Measurements from ENCODE around the gene MAB21L4.

The MAB21L4 gene

DNA sequence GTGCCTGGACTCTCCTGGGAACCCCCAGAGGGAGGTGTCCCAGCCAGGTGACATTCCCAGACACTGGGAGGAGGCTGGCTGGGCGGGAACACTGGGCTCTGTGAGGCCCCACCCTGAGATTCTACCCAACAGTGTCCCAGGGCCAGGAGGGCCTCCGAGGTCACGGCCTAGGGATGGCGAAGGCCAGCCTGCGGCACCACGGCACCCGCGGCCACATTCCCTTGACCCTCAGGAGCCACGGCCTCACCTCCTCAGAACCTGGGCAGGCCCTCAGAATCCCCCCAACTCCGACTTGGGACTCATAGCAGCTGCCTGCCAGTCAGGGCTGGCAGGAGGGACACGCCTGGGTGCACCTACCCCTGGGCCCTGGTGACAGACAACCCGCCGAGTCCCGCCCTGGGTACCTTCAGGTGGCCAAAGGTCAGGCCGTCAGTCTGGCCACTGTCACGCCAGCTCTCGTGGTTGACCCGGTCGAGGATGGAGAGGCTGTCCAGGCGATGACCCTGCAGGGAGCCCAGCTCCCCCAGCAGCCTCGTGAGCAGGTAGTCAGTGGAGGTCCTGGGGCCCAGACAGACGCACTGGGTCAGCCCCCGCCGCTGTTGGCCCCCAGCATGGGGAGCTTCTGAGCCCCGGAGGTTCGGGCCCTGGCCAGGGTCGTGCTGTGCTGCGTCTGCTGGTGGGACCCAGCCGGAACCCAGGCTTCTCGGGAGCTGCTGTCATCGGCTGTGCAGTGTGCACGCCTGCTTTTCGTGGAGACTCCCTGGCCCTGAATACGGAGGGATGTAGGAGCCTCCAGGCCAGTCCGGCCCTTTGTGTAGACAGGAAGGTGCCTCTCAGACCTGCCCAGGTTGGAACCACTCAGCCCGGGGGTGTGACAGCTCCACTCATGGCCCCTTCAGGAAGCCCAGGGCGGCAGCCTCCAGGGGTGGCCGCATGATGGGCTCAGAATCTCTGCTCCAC lies 6.1 kb downstream of the MAB21L4 start:
- no peak for DNase-seq (ENCODE audit: low spot score)
- no peak for TF ChIP-seq CTCF (IDR thresholded peaks at IDR 0.05; ENCODE audit: extremely low read depth, missing control alignments)

- no peak for DNase-seq (ENCODE audit: low spot score)
- no peak for TF ChIP-seq CTCF (IDR thresholded peaks at IDR 0.05; ENCODE audit: extremely low read depth, missing control alignments)
Measured at GRCh38 chr2:240888890-240889573, 6.9 kb downstream of the MAB21L4 start.

DNA sequence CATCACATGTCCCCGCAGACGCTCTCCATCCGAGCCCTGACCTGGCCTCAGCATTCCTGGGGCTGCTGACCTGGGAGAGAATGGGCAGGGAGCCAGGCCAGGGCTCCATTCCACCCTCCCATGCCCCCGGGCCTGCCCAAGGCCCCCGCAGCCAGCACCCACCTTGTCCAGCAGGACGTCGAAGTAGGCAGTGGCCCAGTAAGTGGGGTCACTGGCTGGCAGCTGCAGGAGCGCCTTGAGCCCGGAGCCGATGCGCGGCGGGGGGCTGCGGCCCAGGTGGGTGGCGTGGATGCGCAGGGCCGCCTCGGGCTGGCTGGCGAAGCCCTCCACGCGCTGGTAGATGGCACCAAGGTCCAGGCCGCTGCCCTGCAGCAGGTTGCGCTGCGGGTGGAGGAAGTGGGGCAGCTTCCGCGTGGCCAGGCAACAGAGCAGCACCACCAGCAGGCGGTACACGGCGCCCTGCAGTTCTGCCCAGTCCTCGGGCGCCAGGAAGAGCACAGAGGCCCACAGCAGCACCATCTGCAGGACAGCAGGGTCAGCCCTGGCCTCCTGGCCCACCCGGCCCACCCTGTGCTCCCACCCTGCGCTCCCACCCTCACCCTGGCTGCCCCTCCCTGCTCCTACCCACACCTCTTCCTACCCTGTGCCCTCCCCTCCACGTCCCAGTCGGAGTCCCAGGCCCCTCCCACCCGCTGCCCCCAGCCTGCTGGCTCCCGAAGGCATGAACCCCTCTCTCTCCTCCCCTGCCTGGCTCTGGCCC lies 7.6 kb downstream of the MAB21L4 start:
- no peak for TF ChIP-seq CTCF (IDR thresholded peaks at IDR 0.05; ENCODE audit: extremely low read depth, missing control alignments)
- no peak for DNase-seq (ENCODE audit: low spot score)

DNA sequence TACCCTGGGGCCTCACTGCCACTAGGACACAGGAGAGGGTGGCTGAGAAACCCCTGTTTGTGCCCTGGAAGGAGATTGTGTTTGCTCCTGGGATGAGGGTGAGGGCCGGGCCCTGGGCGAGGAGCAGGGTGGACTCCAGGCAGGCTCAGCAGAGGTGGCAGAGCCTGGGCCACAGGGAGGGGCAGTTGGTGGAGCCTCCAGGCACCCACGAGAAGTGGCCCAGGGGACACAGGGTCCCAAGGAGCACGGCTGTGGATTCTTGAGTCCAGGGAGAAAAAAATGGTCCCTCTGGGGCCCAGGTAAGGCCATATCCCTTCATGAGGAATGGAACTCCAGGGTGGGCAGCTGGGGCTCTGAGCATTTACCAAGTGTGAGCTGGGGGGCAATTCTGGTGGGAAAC lies 8.3 kb downstream of the MAB21L4 start:
- no peak for TF ChIP-seq CTCF (IDR thresholded peaks at IDR 0.05; ENCODE audit: extremely low read depth, missing control alignments)
- DNase-seq (ENCODE audit: low spot score), result no peak

DNA sequence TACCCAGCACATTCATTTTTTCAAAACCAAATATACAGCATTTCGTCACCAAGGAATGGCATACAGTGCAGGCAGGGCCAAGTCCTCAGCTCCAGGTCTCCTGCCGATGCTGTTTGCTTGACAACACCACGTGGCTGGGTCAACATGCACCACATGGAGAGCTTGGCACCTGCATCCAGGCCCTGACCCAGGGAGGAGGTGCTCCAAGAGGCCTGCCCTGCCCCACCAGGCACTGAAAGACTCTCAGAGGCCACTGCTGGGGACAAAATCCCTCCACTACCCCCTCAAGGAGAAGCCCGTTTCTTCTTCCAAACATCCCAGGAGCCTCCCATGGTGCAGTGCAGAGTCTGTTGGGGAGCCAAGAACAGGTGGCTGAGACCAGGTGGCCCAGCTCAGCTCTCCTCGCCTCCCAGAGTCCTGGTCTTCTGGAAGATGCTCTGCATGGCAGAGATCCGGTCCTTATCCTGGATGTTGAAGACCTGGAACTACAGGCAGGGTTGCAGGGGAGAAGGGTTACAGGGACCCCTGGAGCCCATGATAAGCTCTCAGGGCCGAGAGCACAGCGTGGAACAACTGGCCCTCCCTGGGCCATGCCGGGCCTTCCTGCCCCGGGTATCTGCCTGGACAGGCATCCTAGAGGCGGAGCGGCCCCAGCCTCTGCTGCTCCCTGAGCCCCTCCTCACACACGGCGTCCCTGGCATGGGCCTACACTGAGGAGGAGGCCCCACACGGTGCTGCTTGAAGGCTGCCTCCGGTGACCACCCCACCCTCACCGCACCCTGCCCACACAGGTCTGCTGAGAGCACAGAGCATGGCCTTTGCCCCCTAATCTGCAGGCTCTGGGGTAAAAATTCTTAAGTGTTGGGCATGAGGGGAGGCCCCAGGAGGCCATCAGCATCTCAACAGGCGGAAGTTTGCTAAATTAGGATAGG lies 9.0 kb downstream of the MAB21L4 start:
- TF ChIP-seq CTCF (IDR thresholded peaks at IDR 0.05; ENCODE audit: extremely low read depth, missing control alignments), result no peak
- no peak for DNase-seq (ENCODE audit: low spot score)

DNA sequence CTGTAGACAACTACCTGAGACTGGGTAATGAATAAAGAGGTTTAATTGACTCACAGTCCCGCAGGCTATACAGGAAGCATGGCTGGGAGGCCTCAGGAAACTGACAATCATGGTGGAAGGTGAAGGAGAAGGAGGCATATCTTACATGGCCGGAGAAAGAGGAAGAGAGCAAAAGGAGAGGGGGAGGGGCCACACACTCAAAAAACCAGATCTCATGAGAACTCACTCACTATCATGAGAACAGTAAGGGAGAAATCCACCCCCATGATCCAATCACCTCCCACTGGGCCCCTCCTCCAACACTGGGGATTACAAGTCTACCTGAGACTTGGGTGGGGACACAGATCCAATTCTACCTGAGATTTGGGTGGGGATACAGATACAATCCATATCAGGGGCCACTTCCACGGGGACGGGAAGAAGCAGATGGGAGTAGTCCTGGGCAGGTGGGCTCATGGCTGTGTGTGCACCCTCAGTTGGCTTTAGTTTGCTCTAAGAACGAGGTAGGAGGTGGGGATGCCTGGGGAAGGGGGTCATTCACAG lies 9.9 kb downstream of the MAB21L4 start:
- no peak for DNase-seq (ENCODE audit: low spot score)
- TF ChIP-seq CTCF (IDR thresholded peaks at IDR 0.05; ENCODE audit: extremely low read depth, missing control alignments), result no peak

Measured in GM20000 (cell line).